C1 segment of cervical spinal cord (tissue), 14 donors: Measurements from ENCODE around the gene PKLR.
A peak's percentile ranks its signal among the peaks of the same experiment; 100 is the strongest.
"Not testable (repeated sequence)": the region's sequence is repeated elsewhere in the genome, so short reads cannot be mapped to it uniquely, and the experiment has no call there.

Experiments
- DNase-seq, 14 donors: peaks; one replicate each; lab custom pipeline; 2025; lab: John Stamatoyannopoulos, UW

PKLR gene

DNA sequence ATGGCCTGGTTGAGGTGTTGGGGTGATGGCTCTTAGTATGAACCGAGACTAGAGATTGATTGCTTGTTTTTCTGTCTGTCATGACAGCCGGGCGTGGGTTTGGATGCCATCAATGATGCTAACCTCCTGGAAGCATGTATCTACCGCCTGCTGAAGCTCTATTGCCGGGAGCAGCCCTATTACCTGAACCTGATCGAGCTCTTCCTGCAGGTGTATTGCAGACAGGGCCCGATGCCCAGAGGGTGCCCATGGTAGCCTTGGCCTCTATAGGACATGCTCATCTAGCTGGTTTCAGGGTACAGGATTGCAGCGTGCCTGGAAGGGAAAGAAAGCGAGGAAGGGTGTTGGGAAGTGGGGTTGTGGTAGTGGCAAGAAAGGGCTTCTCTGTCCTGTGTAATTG, 16.8 kb upstream of the PKLR start:
- no peak for DNase-seq

DNA sequence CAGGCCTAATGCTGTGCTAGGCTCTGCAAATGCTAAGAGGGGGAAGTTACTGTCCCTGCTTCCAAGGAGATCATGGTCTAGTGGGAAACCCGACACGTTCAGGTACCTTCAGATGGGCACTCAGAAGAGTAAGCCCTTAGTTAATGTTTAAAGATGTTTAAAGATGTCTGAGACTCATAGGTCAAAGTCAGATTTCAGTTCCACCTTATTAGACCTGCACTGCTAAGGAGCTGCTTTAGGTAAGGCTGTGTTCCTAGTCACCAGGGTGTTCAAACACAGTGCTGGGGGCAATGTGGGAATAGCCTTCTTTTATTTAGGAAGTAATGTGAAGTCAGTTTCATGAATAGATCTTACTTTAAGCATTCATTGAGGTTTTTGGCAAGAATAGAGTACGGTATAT, 15.7 kb upstream of the PKLR start:
- no peak for DNase-seq

DNA sequence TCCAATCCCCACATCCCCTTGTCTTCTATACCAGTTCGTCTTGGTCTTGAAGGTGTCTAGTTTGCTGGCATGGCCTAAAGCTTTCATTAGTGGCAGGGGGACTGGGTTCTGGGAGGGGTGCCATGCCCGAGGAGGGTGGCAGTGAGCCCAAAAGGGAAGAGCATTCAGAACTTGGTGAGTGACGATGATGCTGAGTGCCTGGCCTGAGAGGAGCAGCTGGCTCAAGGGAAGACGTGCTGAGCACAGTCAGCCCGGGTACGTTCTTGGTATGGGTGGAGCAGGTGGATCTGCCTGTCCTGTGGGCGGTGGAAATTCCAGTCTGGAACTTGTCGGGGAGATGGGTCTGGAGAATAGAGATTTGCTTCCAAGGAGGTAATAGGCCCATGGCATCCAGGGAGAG, 12.0 kb upstream of the PKLR start:
- peak in 6 of 14 donors; percentile 7 to 36 (median 24) for DNase-seq

DNA sequence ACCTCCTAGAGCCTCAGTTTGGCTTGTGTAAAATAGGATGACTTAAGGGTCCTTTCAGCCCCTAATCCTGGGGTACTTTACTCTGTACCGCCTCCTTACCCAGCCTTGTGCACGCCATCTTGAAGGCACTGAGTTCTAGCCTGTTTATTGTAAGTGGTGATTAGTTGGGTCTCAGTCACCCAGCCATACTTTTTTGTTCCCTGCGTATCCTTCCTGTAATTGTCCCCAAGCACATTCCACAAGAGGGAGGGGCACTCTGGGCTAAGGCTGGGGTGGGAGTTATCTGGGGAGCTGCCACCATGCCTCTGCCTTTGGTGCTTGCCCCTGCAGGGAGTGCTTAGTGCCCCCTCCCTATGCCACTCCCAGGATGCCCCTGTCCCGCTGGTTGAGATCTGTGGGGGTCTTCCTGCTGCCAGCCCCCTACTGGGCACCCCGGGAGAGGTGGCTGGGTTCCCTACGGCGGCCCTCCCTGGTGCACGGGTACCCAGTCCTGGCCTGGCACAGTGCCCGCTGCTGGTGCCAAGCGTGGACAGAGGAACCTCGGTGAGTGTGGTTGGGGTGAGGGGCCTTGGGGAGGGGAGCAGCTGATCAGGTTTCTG, 8.3 kb upstream of the PKLR start:
- peak in 2 of 14 donors; percentile 20 to 28 for DNase-seq

DNA sequence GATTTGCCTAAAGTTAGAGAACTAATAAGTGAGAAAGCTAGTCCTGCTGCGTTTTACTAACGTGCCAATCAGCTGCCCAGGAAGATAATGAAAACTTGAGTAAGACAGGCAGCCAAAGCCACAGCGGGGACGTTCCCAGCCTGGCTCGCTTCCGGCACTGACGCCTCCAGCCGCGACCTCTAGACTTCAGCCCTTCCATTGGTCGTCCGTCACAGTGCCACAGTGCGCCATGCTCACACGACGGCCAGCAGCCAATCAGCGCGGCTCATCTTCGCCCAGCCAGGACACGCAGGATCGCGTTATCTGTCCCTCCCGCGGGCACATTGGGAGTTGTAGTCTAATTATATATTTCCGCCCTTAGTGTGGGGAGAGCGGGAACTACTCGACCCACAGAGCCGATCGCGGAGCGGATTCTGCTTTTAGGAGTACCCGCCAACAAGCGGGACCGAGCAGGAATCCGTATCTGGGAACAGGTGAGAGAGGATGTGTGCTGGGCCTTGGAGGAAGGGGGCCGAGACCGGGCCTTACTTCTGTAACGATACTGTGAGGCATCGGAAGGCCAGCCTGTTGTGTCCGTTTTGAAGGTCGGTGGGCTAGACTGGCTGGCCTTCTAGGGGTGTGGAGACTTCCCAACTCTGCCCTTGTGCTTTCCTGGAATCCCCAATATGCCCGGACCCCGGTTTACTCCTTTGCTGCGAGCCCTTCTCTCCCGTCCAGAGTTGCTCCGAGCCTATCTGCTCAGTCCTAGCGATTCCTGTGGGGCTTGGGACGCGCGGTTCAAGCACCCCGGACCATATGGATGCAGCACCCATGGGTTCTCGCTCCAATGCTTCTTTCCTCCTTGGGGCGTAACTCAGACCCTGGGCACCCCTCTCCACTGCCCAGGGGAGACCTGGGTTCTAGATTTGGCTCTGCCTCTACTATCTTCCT, 7.5 kb upstream of the PKLR start, which contains the start of gene FDPS:
TSS of gene FDPS (plus strand) at position 374 of the 930 bp plus-strand sequence. CDS start 924 bp downstream, outside the sequence.
- peak; percentile 93 to 99 (median 98) for DNase-seq

DNA sequence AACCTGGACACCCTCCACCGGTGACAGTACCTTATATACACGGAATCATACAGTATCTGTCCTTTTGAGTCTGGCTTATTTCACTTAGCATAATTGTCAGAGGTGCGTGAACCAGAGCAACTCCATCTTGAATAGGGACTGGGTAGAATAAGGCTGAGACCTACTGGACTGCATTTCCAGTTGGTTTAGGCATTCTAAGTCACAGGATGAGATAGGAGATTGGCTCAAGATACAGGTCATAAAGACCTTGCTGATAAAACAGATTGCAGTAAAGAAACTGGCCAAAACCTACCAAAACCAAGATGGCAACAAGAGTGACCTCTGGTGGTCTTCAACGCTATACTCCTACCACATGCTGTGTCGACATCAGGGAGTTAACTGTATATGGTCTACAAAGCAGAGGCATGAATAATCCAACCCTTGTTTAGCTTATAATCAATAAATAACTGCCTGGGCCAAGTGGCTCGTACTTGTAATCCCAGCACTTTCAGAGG, 6.1 kb upstream of the PKLR start:
- no peak for DNase-seq

DNA sequence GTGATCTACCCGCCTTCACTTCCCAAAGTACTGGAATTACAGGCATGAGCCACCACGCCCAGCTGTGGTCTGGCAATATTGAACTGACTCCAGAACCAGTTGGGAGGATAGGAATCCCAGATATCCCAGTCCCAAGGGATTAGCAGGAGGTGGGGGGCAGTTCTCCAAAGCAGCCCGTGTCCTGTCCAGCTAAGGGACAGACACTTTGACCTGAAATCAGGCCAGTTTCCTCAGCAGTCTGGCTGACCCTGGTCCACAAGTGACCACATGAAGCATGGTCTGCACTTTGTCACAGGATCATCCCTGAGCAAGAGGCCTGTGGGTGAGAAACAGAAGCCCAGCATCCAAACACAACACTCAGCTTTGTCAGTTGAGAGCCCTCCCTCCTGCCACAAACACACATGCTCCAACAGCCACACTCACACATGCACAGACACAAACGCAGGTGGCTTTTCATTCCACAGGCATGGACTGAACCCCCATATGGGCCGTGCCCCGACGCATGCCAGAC, 4.7 kb upstream of the PKLR start:
- DNase-seq, result no peak

DNA sequence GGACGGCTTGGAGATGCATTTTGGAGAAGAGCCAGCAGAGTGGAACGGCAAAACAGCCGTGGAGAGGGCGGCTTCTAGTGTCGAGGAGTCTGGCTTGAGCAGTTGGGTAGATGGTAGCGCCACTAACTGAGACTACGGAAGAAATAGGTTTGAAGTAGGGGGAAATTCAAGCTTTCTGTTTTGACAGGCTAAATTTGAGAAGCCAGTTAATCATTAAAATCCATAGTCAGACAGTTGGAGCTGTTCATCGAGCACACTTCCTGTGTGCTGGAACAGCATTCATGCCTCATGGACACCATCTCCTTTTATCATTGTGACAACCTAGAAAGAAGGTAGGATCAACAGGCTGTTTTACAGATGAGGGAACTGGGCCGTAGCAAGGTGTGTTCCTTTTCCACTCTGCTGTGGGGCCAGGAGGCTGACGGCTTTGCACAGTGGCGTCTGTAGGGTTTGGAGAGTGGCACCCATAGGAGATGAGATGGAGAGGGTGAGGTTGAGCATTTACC, 3.4 kb upstream of the PKLR start:
- DNase-seq, result no peak

DNA sequence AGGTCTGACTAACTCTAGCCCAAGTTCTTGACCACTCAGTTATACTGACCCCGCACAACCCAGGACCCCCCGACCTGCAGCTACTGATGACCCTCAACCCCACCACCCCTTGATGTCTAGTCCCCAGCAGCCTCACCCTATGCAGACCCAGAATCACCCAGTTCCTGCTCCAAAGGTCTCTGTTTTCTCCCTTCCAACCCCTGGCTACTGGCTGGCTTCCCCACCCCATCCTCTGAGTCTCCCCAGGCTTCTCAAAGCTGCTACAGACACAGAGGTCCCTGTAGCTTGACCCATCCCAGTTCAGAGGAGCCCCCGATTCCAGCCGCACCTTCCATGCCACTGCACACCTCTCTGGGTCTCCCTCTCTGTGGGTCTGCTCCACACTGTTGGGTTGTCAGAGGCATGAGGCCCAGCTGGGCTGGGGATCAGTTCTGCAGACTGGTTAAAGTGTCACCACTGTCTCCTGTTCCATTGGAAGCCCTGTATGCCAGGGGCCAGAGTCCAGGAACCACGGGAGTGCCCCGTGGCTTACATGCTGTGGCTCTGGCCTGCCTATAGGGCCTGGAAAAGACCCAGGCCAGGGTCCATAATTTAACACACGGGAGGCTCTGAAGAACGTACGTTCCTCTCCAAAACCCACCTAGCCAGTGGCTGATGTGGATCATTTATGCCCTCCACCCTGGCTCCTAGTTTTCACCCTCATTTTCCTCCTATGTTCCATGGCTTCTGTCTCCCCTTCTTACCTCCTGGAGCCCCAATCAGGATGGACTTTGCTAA, 497 bp downstream of the PKLR start:
- no peak for DNase-seq

DNA sequence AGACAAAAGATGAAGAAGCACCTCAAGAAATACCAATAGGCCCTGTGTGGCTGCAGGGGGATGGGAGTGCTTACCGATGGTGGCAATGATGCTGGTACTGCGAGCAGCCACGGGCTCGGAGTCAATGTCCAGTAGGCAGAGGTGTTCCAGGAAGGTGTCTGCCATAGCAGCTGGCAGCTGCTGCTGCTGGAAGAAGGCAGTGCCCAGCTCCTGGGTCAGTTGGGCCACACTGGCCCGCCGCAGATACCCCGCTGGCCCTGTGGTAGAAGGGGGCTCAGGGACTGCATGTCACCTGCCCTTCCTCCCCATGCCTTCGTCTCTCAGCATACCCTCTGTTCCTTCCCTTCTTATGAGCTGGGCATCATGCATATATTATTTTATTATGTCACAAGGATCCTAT, 1.2 kb downstream of the PKLR start:
- no peak for DNase-seq

DNA sequence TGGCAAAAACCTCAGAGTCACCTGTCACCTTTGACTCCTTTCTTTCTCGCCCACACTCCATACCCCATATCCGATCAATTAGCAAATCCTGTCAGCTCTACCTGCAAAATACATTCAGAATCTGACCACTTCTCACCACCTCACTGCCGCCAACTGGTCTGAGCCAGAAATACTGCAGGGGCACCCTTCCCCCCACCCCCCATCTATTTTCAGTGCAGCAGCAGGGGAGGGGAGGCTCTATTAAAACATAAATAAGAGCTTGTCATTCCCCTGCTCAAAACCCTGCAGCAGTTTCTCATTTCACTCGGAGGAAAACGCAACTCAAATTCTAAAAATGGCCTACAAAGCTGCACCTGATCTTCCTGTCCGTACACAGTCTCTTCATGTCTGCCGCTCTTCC, 3.9 kb downstream of the PKLR start:
- DNase-seq, result no peak

DNA sequence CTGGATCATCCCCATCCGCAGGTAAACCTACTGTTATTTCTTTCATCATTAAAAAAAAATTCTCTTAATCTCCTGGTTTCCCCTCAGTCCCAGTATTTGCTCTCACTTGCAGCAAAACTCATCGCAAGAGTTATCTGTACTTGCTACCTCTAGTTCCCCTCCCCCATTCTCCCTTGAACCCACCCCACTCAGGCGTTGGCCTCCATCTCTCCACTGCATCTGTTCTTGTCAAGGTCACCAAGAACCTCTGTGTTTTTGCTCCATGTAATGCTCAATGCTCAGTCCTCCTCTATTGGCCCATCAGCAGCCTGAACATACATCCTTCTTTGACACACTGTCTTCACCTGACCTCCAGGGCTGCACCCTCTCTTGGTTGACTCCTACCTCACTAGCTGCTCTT, 4.6 kb downstream of the PKLR start:
- DNase-seq, result no peak

DNA sequence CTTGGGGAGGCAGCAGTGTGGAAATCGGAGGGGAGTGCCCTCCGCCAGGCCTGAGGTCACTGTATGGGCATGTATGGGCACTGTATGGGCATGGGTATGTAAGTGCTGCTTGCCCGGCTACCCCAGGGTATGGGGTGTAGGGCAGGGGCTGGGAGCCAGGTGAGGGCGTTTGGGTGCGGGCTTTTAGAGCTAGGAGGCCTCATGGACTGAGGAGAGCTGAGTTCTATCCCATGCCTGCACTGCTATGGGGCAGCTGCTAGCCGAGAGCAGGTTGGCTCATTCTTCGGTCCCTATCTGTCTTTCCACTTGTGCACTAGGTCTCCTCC, 5.3 kb downstream of the PKLR start:
- no peak for DNase-seq

DNA sequence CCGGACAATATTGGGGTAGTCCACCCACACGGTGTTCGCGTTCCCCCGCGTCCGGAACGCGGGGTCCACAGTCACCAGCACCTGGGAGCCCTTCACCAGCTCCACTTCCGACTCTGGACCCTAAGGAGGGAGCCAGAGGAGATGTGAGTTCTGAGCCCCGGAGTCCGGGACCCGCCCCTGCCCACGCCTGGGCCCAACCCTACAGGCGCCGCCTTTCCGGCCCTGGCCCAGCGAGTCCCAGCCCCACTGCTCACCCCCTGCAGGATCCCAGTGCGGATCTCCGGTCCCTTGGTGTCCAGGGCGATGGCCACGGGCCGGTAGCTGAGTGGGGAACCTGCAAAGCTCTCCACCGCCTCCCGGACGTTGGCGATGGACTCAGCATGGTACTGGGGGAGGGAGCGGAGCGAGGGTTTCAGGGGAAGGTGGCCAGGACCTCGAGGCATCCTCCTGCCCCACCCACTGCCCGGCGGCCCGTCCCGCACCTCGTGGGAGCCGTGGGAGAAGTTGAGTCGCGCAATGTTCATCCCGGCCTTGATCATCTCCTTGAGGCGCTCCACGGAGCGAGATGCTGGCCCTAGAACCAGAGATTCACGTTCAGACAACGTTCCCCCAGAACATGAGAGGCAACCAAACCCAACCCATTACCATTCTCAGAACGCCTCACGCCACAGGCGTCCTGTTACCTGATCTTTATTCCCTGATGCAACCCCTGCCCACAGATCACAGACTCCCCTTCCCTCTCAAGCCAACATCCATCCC, 5.9 kb downstream of the PKLR start:
- DNase-seq, result no peak

DNA sequence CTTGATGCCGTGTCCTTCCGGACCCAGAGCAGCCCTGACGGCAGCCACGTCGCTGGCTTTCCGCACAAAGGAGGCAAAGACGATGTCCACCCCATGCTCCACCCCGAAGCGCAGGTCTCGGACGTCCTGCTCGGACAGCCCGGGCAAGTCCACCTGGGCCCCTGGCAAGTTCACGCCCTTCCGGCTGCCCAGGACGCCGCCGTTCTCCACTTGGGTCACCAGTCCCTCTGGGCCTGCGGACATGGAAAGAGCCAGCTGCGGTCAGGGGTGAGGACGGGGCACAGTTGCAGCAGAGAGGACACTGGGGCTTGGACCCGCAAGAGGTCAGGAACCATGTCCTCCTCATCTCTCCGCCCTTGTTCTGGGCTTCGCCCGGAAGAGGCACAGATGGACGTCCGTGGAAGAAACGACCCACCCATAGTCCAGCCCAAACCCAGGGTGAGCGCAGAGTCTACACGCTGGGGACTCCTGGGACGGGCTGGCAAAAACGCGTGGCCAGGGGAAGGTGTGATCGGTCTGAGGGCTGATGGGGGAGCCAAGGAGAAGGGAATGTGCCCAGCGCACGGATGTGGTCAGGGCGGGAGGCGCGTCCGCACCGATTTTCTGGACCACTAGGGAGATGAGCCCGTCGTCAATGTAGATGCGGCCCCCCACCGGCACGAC, 6.6 kb downstream of the PKLR start:
- no peak for DNase-seq

DNA sequence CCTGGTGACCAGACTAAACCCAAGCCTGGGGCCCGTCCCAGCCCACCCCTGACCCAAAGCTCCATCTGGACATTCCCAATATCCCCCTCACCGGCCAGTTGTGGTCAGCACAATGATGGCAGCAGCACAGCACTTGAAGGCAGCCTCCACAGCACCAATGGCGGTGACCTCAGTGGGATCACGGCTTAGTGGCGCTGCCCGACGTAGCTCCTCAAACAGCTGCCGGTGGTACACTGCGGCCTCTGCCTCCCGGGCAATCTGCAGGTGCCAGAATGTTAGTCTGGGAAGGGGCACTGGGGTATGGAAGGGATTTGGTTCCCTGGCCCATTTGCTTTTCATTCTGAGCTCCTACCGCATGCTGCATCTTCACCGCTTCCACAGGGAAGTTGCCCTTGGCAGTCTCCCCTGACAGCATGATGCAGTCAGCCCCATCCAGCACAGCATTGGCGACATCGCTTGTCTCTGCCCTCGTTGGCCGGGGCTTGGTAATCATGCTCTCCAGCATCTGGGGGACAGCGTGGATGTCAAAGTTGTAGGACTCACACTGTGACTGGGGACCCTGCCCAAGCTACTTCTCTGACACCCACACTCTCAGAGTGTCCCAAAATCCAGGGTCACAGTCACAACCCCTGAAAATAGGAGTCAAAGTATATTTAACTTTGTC, 8.0 kb downstream of the PKLR start:
- no peak for DNase-seq

DNA sequence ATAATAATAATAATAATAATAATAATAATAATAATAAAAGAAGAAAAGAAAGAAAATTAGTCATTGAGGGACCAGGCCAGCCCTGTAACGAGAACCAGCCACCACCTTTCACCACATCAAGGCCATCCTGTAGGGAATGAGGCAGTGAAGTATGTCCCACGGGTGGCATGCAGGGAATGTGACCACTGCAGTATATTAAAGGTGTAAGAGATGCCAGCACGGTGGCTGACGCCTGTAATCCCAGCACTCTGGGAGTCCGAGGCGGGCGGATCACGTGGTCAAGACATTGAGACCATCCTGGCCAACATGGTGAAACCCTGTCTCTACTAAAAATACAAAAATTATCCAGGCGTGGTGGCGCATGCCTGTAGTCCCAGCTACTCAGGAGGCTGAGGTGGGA, 10.2 kb downstream of the PKLR start:
- not testable (repeated sequence) for DNase-seq

DNA sequence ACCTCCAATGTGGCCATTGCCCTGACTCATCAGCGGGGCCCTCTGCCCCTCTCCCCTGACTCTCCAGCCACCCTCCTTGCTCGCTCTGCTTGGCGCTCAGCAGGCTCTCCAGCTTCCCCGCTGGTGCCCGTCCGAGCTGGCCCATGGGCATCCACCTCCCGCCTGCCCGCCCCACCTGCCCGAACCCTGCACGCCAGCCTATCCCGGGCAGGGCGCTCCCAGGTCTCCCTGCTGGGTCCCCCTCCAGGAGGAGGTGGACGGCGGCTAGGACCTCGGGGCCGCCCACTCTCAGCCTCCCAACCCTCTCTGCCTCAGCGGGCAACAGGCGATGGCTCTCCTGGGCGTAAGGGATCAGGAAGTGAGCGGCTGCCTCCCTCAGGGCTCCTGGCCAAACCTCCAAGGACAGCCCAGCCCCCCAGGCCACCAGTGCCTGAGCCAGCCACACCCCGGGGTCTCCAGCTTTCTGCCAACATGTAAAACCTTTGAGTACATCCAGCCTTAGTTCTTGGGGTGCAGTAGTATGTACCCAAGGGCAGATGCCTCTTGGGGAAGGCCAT, 13.2 kb downstream of the PKLR start:
- no peak for DNase-seq

DNA sequence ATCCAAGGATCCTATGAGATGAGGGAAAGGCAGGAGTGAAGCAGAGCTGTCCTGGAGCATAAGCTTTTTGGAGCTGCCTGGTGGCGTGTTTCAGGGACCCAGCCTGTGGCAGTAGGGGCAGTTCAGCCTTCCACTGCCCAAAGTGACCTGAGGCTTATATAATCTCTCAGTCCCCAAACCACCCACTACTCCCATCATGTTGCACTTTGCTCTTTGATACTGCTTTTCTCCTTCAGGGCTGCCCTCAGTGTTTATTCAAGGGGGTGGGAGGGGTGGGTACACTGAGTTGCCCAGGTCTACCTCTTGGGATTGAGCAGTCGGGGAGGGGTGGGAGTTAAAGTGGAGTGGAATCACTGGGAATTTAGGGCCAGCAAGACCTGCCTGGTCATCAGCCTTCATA, 14.7 kb downstream of the PKLR start:
- DNase-seq, result no peak

DNA sequence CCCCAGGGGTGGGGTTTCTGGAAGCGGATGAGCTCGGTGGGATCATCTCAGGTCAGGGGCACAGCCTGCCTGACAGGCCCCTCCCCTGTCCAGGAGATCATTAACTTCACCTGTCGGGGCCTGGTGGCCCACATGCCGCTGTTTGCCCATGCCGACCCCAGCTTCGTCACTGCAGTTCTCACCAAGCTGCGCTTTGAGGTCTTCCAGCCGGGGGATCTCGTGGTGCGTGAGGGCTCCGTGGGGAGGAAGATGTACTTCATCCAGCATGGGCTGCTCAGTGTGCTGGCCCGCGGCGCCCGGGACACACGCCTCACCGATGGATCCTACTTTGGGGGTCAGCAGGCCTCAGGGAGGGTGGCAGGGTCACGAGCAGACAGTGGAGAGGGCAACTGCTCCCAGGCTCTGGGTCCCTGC, 15.6 kb downstream of the PKLR start:
- no peak for DNase-seq
